Measurements from ENCODE around the gene CYP1A2.
"Not testable (repeated sequence)": the region's sequence is repeated elsewhere in the genome, so short reads cannot be mapped to it uniquely, and the experiment has no call there.

CYP1A2 gene

DNA sequence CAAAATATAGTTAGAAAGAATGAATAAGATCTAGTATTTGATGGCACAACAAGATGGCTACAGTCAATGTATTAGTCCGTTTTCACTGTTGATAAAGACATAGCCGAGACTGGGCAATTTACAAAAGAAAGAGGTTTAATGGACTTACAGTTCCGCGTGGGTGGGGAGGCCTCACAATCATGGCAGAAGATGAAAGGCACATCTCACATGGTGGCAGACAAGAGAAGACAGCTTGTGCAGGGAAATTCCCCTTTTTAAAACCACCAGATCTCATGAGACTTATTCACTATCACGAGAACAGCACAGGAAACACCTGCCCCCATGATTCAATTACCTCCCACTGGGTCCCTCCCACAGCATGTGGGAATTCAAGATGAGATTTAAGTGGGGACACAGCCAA lies 10.4 kb upstream of the CYP1A2 start:
- DNase-seq (ENCODE audit: low read depth in 1 of 2, low spot score in 1 of 2), result not testable (repeated sequence)

DNA sequence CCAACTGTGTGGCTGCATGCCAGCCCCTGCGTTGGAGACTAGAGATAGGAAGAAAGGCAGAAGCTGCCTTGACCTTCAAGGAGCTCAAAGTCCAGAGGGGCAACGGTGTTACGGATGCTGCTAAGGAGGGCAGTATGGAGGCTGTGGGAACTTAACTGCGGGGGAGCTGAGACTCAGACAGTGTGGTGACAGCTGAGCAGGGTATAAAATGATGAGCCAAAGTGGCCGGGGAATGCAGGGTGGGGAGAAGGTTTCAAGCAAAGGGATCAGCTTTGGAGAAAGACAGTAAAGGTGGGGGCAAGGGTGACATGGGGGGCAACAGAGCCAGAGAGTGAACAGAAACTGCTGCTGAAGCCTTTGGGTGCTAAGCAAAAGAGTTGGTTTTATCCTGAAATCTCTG lies 6.2 kb upstream of the CYP1A2 start:
- no peak for DNase-seq (ENCODE audit: low read depth in 1 of 2, low spot score in 1 of 2)

DNA sequence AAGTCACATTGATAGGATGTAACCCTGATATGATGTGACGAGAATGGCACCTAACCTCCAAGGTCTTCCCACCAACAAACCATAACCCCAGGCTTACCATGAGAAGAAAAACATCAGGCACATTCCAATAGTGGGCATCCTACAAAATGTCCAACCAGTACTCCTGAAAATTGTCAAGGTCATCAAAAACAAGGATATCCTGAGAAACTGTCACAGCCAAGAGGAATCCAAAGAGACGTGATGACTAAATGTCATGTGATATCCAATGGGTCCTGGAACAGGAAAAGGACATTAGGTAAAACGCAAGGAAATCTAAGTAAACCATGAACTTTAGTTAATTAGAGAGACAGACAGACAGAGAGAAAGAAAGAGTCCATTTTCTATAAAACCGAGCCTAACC lies 2.3 kb upstream of the CYP1A2 start:
- no peak for DNase-seq (ENCODE audit: low read depth in 1 of 2, low spot score in 1 of 2)

DNA sequence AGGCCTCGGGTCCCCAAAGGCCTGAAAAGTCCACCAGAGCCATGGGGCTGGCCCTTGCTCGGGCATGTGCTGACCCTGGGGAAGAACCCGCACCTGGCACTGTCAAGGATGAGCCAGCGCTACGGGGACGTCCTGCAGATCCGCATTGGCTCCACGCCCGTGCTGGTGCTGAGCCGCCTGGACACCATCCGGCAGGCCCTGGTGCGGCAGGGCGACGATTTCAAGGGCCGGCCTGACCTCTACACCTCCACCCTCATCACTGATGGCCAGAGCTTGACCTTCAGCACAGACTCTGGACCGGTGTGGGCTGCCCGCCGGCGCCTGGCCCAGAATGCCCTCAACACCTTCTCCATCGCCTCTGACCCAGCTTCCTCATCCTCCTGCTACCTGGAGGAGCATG lies 1.2 kb downstream of the CYP1A2 start:
- DNase-seq (ENCODE audit: low read depth in 1 of 2, low spot score in 1 of 2), result no peak

DNA sequence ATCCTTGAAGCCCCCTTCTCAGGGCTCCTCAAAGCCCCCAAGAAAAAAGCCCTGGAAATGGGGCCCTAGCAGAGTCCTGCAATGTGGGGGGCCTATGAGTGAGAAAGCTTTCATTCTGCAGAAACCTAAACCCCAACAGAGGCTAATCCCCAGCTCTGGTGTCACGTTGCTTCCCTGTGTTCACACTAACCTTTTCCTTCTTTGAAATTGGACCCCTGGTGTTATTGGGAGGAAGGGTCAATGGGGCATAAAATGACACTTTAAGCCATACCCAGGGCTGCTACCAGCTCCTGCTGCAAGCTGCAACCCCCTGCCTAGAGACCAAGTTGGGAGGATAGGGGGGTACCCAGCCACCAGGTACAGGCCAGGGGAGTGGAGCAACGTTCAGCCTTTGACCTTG lies 2.1 kb downstream of the CYP1A2 start:
- no peak for DNase-seq (ENCODE audit: low read depth in 1 of 2, low spot score in 1 of 2)

DNA sequence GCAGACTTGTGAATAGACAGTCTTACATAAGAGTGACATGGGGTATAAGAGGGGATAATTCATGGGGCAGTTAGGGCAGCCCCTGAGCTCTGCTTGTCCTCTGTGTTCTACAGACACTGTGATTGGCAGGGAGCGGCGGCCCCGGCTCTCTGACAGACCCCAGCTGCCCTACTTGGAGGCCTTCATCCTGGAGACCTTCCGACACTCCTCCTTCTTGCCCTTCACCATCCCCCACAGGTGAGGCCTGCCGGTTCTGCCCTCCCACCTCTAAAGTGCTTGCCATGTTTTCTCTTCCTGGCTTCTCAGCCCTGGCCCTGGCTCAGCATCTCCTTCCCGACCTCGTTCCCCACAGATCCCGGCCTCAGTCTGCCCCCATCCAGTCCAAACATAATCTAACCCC lies 3.4 kb downstream of the CYP1A2 start:
- no peak for DNase-seq (ENCODE audit: low read depth in 1 of 2, low spot score in 1 of 2)

DNA sequence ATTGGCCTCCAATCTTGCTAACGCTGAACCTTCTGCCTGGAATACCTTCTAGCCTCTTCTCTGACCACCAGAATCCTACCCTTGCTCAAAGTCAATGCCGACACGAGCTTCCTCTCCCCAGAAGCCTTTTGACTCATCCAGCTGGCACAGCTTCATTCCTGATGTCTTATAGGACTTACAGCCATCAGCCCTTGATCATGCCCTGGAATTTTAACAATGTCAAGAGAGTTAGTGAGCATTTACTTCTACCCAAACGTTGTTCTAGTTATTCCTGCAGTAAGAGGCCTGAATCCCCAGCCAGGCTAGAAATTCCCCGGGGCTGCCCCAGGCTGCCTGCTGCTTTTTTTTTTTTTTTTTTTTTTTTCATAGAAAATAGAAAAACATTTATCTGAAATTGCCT lies 3.9 kb downstream of the CYP1A2 start:
- no peak for DNase-seq (ENCODE audit: low read depth in 1 of 2, low spot score in 1 of 2)

DNA sequence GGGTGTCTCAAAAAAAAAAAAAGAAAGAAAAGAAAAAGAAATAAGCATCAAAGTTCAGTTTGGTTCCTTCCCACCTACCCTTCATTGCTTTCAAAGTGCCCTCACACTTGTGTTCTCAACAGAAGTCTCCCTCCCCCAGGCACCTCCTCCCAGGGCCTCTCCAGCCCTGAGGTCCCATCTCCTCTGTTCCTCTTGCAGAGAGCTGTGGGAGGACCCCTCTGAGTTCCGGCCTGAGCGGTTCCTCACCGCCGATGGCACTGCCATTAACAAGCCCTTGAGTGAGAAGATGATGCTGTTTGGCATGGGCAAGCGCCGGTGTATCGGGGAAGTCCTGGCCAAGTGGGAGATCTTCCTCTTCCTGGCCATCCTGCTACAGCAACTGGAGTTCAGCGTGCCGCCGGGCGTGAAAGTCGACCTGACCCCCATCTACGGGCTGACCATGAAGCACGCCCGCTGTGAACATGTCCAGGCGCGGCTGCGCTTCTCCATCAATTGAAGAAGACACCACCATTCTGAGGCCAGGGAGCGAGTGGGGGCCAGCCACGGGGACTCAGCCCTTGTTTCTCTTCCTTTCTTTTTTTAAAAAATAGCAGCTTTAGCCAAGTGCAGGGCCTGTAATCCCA lies 6.1 kb downstream of the CYP1A2 start:
- DNase-seq (ENCODE audit: low read depth in 1 of 2, low spot score in 1 of 2), result no peak

DNA sequence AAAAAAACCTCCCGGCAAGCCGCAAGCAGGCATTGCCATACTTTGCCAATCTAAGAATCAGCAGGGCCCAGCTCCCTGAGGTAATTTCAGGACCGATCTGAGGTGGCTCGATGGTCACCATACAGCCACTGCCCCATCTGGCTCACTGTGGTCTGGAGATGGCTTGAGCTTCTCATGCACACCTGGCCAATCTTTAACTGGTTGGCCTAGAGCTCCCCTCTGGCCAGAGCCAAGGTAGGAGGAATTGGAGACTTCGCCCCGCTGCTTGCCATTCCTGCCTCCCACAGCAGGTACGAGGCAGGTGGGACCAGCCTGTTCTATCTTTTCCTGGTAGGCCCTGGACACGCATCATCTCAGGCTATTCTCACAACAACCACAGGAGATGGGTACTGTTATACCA lies 10.1 kb downstream of the CYP1A2 start:
- DNase-seq (ENCODE audit: low read depth in 1 of 2, low spot score in 1 of 2), result no peak

DNA sequence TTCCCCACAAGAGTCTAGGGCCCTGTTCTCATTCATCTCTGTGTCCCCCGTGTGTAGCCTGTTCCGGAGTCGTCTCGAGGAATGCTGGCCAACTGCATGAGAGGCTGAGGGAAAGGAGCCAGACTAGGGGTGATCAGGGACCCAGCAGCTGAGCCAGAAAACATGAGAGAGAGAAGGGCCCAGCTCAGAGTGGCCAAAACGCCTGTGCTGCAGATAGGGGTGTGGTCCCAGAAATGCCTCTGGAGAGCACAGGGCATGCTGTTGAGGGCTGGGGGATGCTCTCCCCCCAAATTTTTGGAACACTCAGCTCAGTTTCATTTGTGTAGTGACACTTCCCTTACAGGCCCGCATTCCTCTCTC lies 14.1 kb downstream of the CYP1A2 start:
- DNase-seq (ENCODE audit: low read depth in 1 of 2, low spot score in 1 of 2), result no peak

DNA sequence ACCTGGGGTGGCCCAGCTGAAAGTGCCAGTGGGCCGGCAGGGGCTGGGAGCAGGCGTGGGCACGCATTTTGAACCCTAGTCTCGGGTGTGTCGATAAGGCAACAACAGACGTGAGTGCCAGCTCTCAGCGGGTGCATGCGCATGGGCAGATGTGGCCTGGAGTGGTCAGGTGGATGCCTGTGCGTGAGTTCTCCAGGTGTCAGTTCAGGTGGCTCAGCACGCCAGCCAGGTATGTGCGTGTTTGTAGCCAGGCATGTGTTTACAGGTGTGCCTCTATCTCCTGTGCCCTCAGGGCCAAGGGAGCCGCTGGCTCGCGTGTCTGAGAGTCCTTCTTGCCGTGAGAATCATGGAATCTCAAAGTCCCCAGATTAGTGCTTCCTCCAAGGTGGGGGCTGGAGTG lies 14.8 kb downstream of the CYP1A2 start:
- no peak for DNase-seq (ENCODE audit: low read depth in 1 of 2, low spot score in 1 of 2)

DNA sequence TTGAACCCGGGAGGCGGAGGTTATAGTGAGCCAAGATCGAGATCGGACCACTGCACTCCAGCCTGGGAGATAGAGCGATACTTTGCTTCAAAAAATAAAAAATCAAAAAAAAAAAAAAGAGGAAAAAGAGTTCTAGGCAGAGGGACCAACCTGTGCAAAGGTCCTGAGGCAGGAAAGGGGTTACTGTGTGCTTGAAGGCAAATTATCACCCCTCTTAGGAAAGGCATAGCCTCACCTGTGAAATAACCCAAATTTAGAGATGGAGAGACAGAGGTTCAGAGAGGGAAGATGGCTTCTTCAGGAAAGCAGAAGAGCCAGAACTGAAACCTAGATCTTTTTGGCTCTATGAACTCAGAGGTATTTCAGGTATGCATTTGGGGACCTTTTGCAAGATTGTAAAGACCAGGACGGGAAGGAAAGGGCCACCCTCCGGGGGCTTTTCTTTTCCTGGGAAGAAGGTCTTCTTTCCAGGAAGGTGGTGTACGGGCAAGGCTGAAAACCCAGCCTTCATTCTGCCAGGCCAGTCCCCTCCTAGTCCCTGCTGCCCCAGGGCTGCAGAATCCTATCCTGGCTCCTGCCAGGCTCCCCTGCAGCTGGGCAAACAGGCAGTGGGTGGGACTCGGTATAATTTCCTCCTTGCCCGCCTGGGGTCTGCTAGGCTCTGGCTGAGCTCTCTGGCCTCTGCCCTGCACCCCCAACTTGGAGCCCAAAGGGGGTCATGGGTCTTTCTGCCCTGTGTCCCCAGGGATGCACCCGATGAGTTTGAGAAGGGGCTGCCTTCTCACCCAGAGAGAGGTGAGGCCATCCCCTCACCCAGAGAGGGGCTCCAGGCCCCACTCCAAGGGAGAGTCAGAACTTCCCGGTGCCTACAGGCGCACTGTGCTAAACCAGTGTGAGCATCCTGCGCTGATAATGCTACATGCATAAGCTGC lies 18.8 kb downstream of the CYP1A2 start:
- no peak for DNase-seq (ENCODE audit: low read depth in 1 of 2, low spot score in 1 of 2)

DNA sequence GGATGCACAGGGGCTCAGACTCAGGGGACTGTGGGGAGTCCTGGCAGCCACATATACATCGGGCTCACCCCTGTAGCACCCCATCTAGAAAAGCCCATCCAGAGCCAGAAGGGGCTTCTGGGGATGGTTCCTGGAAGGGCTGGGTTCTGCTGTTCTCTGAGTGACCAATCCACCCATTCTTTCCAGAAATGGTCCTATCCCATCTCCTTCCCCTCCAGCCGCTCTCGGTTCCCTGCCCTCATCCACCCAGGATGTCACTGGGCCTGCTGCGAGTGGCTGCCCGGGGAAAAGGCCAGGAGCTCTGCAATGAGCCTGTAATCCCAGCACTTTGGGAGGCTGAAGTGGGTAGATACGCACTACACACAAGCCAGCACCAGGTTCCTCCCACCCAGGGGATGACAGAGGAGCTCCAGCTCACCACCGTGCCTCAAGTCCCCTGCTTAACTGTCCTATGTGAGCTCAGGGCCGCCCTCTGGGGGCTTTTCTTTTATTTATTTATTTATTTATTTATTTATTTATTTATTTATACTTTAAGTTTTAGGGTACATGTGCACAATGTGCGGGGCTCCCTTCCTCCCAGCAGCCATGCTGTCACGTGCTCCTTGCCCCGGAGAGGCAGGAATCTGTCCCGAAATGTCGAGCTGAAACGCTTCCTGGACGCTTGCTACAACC lies 19.6 kb downstream of the CYP1A2 start:
- DNase-seq (ENCODE audit: low read depth in 1 of 2, low spot score in 1 of 2), result no peak

DNA sequence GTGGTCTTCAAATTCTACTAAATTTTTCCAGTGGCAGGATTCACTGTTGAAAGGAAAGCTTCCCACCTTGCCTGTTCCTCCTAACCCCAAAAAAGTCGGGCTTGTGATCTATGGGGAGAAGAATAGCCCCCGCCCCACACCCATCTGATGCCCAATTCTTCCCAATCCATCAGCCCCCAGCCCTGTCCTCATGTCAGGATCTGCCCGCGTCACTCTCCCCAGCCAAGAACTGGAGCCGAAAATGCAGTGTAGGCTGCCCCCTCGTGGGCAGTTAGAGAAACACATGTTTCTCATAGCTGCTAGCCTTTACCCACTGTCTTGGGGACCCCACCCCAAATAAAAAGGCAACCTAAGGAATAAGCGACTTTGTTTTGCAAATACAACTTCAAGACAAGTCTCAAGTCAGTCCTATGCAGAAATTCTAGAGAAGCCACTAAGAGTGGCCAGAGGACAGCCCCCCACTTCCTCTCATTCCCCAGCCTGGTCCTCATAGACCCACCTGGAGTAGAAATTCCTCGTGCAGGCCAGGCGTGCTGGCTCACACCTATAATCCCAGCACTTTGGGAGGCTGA lies 20.2 kb downstream of the CYP1A2 start:
- no peak for DNase-seq (ENCODE audit: low read depth in 1 of 2, low spot score in 1 of 2)

DNA sequence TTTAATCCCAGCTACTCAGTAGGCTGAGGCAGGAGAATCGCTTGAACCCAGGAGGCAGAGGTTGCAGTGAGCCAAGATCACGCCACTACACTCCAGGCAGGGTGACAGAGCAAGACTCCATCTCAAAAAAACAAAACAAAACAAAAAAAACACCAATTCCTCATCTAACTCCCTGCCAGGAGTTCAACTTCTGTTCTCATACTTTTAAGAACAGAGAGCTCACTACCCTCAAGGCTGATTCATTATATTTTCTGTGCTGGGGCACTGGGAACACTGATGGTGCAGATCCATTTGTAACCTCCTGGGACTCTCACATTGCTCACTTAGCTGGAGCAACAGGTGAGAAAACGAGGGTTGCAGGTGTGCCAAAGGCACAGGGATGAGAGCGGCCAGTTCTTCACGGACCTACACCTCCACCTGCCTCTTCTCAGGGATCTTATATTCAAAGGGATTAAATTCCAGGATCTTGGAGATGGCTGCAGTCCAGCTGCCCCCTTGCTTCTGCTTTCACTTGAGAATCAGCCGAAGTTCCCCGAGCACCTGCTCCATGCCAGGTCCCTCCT lies 20.9 kb downstream of the CYP1A2 start:
- no peak for DNase-seq (ENCODE audit: low read depth in 1 of 2, low spot score in 1 of 2)

DNA sequence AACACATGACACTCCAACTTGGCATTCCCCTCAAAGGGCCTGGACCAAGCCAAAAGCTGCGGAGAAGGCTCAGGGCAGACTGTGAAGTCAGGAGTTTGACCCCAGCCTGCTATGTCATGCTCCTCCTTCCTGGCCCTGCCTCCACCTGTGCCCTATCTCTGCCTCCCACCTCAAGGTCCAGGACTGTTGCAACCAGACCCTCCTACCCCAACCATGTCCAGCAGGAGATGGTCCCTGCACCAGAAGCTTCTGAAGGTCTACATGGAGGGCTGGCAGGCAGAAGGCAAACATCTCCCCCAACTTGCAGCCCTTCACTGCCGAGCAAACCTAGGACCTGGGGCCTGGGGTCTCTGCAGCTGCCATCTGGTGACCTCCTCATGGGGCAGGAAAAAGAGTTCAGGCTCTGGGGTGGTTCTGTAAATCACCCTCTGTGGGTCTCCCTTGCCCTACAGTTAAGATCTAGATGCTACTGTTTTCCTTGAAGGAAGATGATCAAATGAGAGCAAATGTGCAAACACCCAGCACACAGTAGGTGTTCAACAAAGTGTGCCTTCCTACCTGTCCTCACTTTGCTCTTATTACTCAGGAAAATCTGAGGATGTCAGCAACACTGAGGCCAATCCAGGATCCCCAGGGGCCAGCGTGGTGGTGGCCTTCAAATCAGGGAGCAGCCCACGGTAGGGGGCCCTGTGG lies 21.7 kb downstream of the CYP1A2 start:
- no peak for DNase-seq (ENCODE audit: low read depth in 1 of 2, low spot score in 1 of 2)

DNA sequence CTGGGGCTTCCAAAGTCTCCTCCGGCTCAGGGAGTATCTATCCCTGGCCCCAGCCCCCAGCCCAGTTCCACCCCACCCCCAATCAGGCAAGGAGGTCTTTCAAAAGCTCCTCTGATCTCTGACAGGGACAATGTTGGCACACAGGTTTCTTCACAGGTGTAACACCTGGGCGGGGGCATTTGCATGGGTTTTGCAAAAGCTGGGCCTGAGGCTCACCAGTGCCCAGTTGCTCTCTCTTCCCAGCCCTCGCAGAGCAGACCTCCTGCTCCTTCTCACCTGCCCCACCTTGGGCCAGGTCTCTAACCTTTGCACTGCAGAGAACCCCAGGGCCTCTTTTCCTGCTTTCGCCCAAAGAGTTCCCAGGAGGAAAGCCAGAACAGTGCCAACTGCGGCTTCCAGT lies 24.7 kb downstream of the CYP1A2 start:
- no peak for DNase-seq (ENCODE audit: low read depth in 1 of 2, low spot score in 1 of 2)

DNA sequence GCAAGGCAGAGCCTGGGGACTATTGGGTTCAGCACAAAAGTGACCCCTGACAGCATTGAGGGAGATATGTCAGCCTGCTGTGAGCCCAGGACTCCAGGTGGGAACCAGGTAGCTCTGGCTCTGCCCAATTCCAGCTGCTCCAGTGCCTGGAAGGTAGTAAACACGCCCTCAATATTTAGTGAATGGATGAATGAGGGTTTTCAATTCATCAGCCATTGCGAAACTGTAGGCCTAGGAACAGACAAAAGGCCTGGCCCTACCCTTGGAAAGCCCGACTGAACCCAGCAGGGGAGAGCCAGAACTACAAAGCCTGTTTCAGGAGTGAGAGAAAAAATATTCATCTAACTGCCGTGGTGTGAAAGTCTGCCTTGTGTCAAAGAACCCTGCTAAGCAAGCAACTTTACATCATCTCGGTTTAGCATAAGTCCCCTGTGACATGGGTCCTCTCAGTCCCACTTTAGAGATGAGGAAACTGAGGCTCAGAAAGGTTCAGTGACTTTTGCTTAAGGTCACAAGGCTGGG lies 25.1 kb downstream of the CYP1A2 start:
- DNase-seq (ENCODE audit: low read depth in 1 of 2, low spot score in 1 of 2), result no peak

DNA sequence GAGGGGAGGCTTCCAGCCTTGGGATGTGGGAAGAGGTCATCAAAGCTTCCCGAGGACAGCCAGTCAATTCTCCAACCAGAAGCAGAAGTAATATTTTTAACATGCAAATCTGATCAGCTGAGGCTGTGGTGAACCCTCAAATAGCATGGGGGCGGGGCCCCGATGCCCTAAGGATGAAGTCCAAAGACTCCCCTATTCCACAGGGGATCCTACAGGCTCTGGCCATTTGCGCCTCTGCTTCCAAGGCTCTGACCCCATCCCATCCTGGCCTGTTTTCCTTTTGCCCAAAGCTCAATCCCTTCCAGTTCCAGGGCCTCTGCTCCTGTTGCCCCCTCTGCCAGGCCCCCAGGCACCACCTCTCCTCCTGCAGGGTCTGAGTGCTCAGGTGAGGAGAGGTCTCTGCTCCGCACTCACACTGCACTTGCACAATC lies 26.5 kb downstream of the CYP1A2 start:
- no peak for DNase-seq (ENCODE audit: low read depth in 1 of 2, low spot score in 1 of 2)

DNA sequence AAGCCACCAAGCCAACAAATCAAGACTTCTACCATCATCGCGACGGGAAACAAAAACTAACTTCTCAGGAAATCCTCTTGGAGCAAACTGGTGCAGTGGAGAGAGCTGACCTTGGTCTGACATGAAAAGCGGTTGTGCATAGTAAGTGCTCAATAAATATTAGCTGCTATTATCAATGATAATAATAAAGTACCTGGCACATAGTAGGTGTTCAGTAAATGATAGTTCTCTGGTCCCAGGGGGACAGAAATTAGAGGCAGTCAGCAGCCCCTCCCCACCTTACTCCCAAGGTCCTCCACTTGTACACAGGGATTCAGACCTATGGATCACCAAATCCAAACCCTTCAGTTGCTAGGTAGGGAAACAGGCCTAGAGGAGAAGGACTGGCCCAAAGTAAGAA lies 27.2 kb downstream of the CYP1A2 start:
- no peak for DNase-seq (ENCODE audit: low read depth in 1 of 2, low spot score in 1 of 2)

All from activated T-helper 1 cell treated with anti-CD3 and anti-CD28 coated beads, Interleukin-2, amount 50 U/mL, for 16 hours (primary cell).